GM10248 (cell line): ENCODE measurements around the gene RAP2B.
"Not testable (repeated sequence)": the region's sequence is repeated elsewhere in the genome, so short reads cannot be mapped to it uniquely, and the experiment has no call there.

Experiments used
- CTCF ChIA-PET: fragments of 300-600 bp; sonication (Branson Sonifier 250); formaldehyde crosslinking; extraction: SDS; loops from one replicate; lab custom pipeline; 2021; ENCODE audit warnings: antibody characterized with exemption; lab: Yijun Ruan, JAX
- POLR2A ChIA-PET: fragments of 350-650 bp; sonication (Branson Sonifier 250); formaldehyde crosslinking; extraction: SDS; loops from one replicate; lab custom pipeline; 2020; ENCODE audit warnings: antibody characterized with exemption; lab: Yijun Ruan, JAX
- DNase-seq: peaks from one replicate; pipeline ENCODE4 v3.0.0; 2012; ENCODE audit errors: extremely low spot score
- CTCF ChIP-seq: IDR thresholded peaks from 2 replicates; pipeline ENCODE4 v1.5.1; 2012; ENCODE audit warnings: mild to moderate bottlenecking, low read depth; ENCODE audit errors: extremely low read depth, missing control alignments, control extremely low read depth

Gene RAP2B

GRCh38 chr3:153182501-153183293 is 20.7 kb downstream of the RAP2B start:
- DNase-seq = no peak

GRCh38 chr3:153190923-153191322 is 28.9 kb downstream of the RAP2B start:
- TF ChIP-seq CTCF = no peak
- DNase-seq = no peak
- ChIA-PET CTCF (no interaction called here), POLR2A (no interaction called here)

More at GRCh38 chr3:153182501-153183293, 20.7 kb downstream of the RAP2B start:
- CTCF ChIA-PET = no interaction called here
- POLR2A ChIA-PET = no interaction called here
- no peak for TF ChIP-seq CTCF

- no peak for TF ChIP-seq CTCF
- ChIA-PET CTCF (interaction anchor here (1.1 kb wide), 1 partner anchor 75 kb away, joined by 3 read pairs; no protein-coding TSS in a partner anchor), POLR2A (no interaction called here)
- no peak for DNase-seq
Measured at GRCh38 chr3:153192327-153192726, 30.3 kb downstream of the RAP2B start.

- POLR2A ChIA-PET = interaction anchor here (0.7 kb wide), 1 partner anchor 29 kb away, joined by 3 read pairs; no protein-coding TSS in a partner anchor
- CTCF ChIA-PET = not testable (repeated sequence)
Measured at GRCh38 chr3:153193786-153194476, 31.9 kb downstream of the RAP2B start.

GRCh38 chr3:153195349-153195879 is 33.4 kb downstream of the RAP2B start:
- ChIA-PET POLR2A (no interaction called here), CTCF (interaction anchor here (1.0 to 1.6 kb wide), 2 partner anchors 12 to 17 kb away, joined by 3 read pairs; no protein-coding TSS in a partner anchor)
- no peak for TF ChIP-seq CTCF
- DNase-seq = no peak

More at GRCh38 chr3:153193786-153194476, 31.9 kb downstream of the RAP2B start:
- not testable (repeated sequence) for DNase-seq

DNA sequence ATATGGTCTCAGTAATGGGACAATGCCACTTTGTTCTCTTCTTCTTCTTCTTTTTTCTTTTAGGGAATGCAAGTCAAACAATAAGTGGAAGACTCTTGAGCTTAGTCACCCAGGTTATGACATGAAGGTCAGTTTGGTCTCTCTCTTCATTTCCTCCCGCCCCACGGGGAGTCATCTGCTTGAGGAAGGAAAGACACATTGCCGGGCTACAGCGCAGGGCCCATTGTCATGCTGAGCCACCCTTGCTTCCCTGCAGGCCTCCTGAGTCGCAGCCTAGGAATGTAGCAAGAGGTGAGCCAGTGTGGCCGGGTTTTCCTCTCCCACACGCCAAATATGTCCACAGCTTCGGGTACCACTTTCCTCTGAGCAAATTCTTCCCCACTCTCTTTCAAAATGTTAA is 47.6 kb downstream of the RAP2B start:
- no peak for DNase-seq

More for the DNA sequence above, 47.6 kb downstream of the RAP2B start:
- ChIA-PET CTCF (interaction anchor here (1.5 kb wide), 1 partner anchor 9 kb away, joined by 3 read pairs; no protein-coding TSS in a partner anchor), POLR2A (no interaction called here)
- no peak for TF ChIP-seq CTCF
